Mucosa of rectum (tissue), 2 donors: ENCODE results near the gene OR6C76.
"Not testable (repeated sequence)": the region's sequence is repeated elsewhere in the genome, so short reads cannot be mapped to it uniquely, and the experiment has no call there.

Source experiments
- H3K27ac ChIP-seq, 2 donors: one replicate each; pipeline ENCODE4 v1.7.0; 2013; ENCODE audit warnings: inconsistent platforms in 2 of 2, low read depth in 2 of 2, low read length in 2 of 2
- H3K27me3 ChIP-seq, 2 donors: one replicate each; pipeline ENCODE4 v1.7.0; 2013; ENCODE audit warnings: low read length in 2 of 2; ENCODE audit not compliant: control insufficient read depth in 2 of 2, insufficient read depth in 2 of 2
- H3K36me3 ChIP-seq, 2 donors: one replicate each; pipeline ENCODE4 v1.7.0; 2013; ENCODE audit warnings: low read length in 2 of 2; ENCODE audit not compliant: control insufficient read depth in 2 of 2, insufficient read depth in 2 of 2
- H3K4me1 ChIP-seq, 2 donors: one replicate each; pipeline ENCODE4 v1.7.0; 2013; ENCODE audit warnings: low read length in 2 of 2, mild to moderate bottlenecking in 1 of 2; ENCODE audit not compliant: control insufficient read depth in 2 of 2, insufficient read depth in 2 of 2
- H3K4me3 ChIP-seq, 2 donors: one replicate each; pipeline ENCODE4 v1.7.0; 2013; ENCODE audit warnings: low read length in 2 of 2
- H3K9ac ChIP-seq, 2 donors: one replicate each; pipeline ENCODE4 v1.7.0; 2013; ENCODE audit warnings: low read length in 2 of 2, low read depth in 1 of 2, mild to moderate bottlenecking in 1 of 2
- H3K9me3 ChIP-seq, 2 donors: one replicate each; pipeline ENCODE4 v1.7.0; 2013; ENCODE audit warnings: low read length in 2 of 2; ENCODE audit not compliant: control insufficient read depth in 2 of 2
- donor health status: healthy.
- donor health status: Normal muscosa, but diverticular disease.

Gene OR6C76

GRCh38 chr12:55414889-55415288, 11.2 kb upstream of the OR6C76 start:
- not testable (repeated sequence) for H3K9ac ChIP-seq, H3K4me3 ChIP-seq, H3K27me3 ChIP-seq, H3K4me1 ChIP-seq, H3K27ac ChIP-seq, H3K36me3 ChIP-seq, H3K9me3 ChIP-seq

- Histone ChIP-seq H3K27me3 (peaks cover 0 to 4% of the 10 kb centered on the region in 2 donors), H3K9ac (no peak overlapping the region), H3K9me3 (no peaks in the 10 kb centered on the region), H3K27ac (no peak overlapping the region), H3K4me3 (no peak overlapping the region), H3K4me1 (no peaks in the 10 kb centered on the region), H3K36me3 (no peaks in the 10 kb centered on the region)
These were observed 9.1 kb upstream of the OR6C76 start for GRCh38 chr12:55416961-55417360.

GRCh38 chr12:55420307-55420962, 5.6 kb upstream of the OR6C76 start:
- no peak overlapping the region for H3K9ac ChIP-seq
- no peaks in the 10 kb centered on the region for H3K9me3 ChIP-seq
- H3K4me3 ChIP-seq, result no peak overlapping the region
- H3K36me3 ChIP-seq, result no peaks in the 10 kb centered on the region
- H3K27me3 ChIP-seq, result peaks cover 0 to 4% of the 10 kb centered on the region in 2 donors
- no peak overlapping the region for H3K27ac ChIP-seq
- no peaks in the 10 kb centered on the region for H3K4me1 ChIP-seq

- Histone ChIP-seq H3K9me3 (no peaks in the 10 kb centered on the region), H3K4me1 (no peaks in the 10 kb centered on the region), H3K4me3 (no peak overlapping the region), H3K36me3 (no peaks in the 10 kb centered on the region), H3K9ac (no peak overlapping the region), H3K27me3 (no peaks in the 10 kb centered on the region), H3K27ac (no peak overlapping the region)
These were observed 2.5 kb downstream of the OR6C76 start for GRCh38 chr12:55428331-55429243.

GRCh38 chr12:55441233-55441632, 15.2 kb downstream of the OR6C76 start:
- not testable (repeated sequence) for H3K4me3 ChIP-seq, H3K36me3 ChIP-seq, H3K27me3 ChIP-seq, H3K27ac ChIP-seq, H3K9me3 ChIP-seq, H3K4me1 ChIP-seq, H3K9ac ChIP-seq

- Histone ChIP-seq H3K9me3 (peaks cover 0 to 5% of the 10 kb centered on the region in 2 donors), H3K4me3 (no peak within 1 kb of the TSS), H3K27me3 (no peaks in the 10 kb centered on the region), H3K9ac (no peak within 1 kb of the TSS), H3K27ac (no peak within 1 kb of the TSS), H3K4me1 (no peaks in the 10 kb centered on the region), H3K36me3 (no peaks in the 10 kb centered on the region)
These were observed 17.7 kb downstream of the OR6C76 start, which contains the start of gene OR6C2 for GRCh38 chr12:55443776-55444175. Gene OR6C2 (plus strand): TSS chr12:55444076. CDS start chr12:55452214, 8,138 bp downstream.

- Histone ChIP-seq H3K4me3 (no peak overlapping the region), H3K27me3 (no peaks in the 10 kb centered on the region), H3K27ac (no peak overlapping the region), H3K9ac (no peak overlapping the region), H3K9me3 (peaks cover 0 to 3% of the 10 kb centered on the region in 2 donors), H3K4me1 (no peaks in the 10 kb centered on the region), H3K36me3 (no peaks in the 10 kb centered on the region)
These were observed 19.3 kb downstream of the OR6C76 start for GRCh38 chr12:55445357-55445756.

- Histone ChIP-seq H3K36me3 (no peaks in the 10 kb centered on the region), H3K4me1 (no peaks in the 10 kb centered on the region), H3K9ac (no peak overlapping the region), H3K27ac (no peak overlapping the region), H3K27me3 (no peaks in the 10 kb centered on the region), H3K9me3 (no peaks in the 10 kb centered on the region), H3K4me3 (no peak overlapping the region)
These were observed 20.3 kb downstream of the OR6C76 start for GRCh38 chr12:55446326-55446725.

- Histone ChIP-seq H3K4me3 (no peak overlapping the region), H3K9ac (no peak overlapping the region), H3K4me1 (no peaks in the 10 kb centered on the region), H3K27me3 (no peaks in the 10 kb centered on the region), H3K36me3 (no peaks in the 10 kb centered on the region), H3K9me3 (no peaks in the 10 kb centered on the region), H3K27ac (no peak overlapping the region)
These were observed 22.8 kb downstream of the OR6C76 start for GRCh38 chr12:55448825-55449224.

GRCh38 chr12:55464926-55465325, 38.9 kb downstream of the OR6C76 start:
- not testable (repeated sequence) for H3K27me3 ChIP-seq, H3K9me3 ChIP-seq, H3K4me1 ChIP-seq, H3K9ac ChIP-seq, H3K36me3 ChIP-seq, H3K27ac ChIP-seq, H3K4me3 ChIP-seq
